ENCODE results near the gene TIAM2. TPM values are rescaled to one million over a fixed set of nuclear protein-coding genes. Genes with fewer than 3 reads are reported as not detected.
"Not testable (repeated sequence)": the region's sequence is repeated elsewhere in the genome, so short reads cannot be mapped to it uniquely, and the experiment has no call there.

TIAM2 gene
- total and polyA plus RNA-seq, 12 donors, result 4.3 to 22.5 (median 11.8) TPM

- WGBS, 2 donors, result 69 to 73% methylated on average over 5 of the region's 5 CpGs
- no peaks in the 10 kb centered on the region for H3K27me3 ChIP-seq
- H3K4me1 ChIP-seq, result peaks cover 0 to 11% (median 4%) of the 10 kb centered on the region in 9 donors
- ATAC-seq (no peak), DNase-seq (no peak)
- intact Hi-C loops (cut with DNase I), result no loop called here
- TF ChIP-seq CTCF (IDR thresholded peaks at IDR 0.05), result no peak
- H3K4me3 ChIP-seq, result no peak overlapping the region
- H3K36me3 ChIP-seq, result no peaks in the 10 kb centered on the region
- H3K27ac ChIP-seq, result no peak overlapping the region
- no peaks in the 10 kb centered on the region for H3K9me3 ChIP-seq
Observed at GRCh38 chr6:155117785-155118184, 122.7 kb downstream of the TIAM2 start.

- 96% methylated on average over 5 of the region's 5 CpGs for WGBS, 2 donors
- H3K27me3 ChIP-seq; intact Hi-C loops (cut with DNase I); H3K36me3 ChIP-seq; DNase-seq; H3K27ac ChIP-seq; H3K9me3 ChIP-seq; H3K4me3 ChIP-seq; ATAC-seq: not testable (repeated sequence)
- peaks cover 0 to 11% (median 4%) of the 10 kb centered on the region in 9 donors for H3K4me1 ChIP-seq
Observed at GRCh38 chr6:155119201-155119600, 124.1 kb downstream of the TIAM2 start.

GRCh38 chr6:155120034-155120433, 124.9 kb downstream of the TIAM2 start:
- H3K9me3 ChIP-seq, result no peaks in the 10 kb centered on the region
- H3K4me3 ChIP-seq, result no peak overlapping the region
- no peak overlapping the region for H3K27ac ChIP-seq
- no peaks in the 10 kb centered on the region for H3K36me3 ChIP-seq
- ATAC-seq, result no peak
- DNase-seq, result no peak
- H3K27me3 ChIP-seq, result no peaks in the 10 kb centered on the region
- intact Hi-C loops (cut with DNase I), result no loop called here
- peaks cover 0 to 11% (median 4%) of the 10 kb centered on the region in 9 donors for H3K4me1 ChIP-seq
- no peak for TF ChIP-seq CTCF (IDR thresholded peaks at IDR 0.05)
- 78 to 87% methylated on average over 6 of the region's 6 CpGs for WGBS, 2 donors

GRCh38 chr6:155121294-155121693, 126.2 kb downstream of the TIAM2 start:
- H3K36me3 ChIP-seq, result no peaks in the 10 kb centered on the region
- peaks cover 0 to 11% (median 4%) of the 10 kb centered on the region in 9 donors for H3K4me1 ChIP-seq
- no peak for TF ChIP-seq CTCF (IDR thresholded peaks at IDR 0.05)
- H3K9me3 ChIP-seq, result no peaks in the 10 kb centered on the region
- H3K4me3 ChIP-seq, result peak overlapping the region in 6 of 10 donors; percentile 12 to 39 (median 34)
- intact Hi-C loops (cut with DNase I), result no loop called here
- no peak for DNase-seq
- no peaks in the 10 kb centered on the region for H3K27me3 ChIP-seq
- WGBS, 2 donors, result 31 to 39% methylated on average over 4 of the region's 4 CpGs
- ATAC-seq, result peak in 1 of 8 donors; percentile 18
- H3K27ac ChIP-seq, result no peak overlapping the region

- DNase-seq, result no peak
Observed at GRCh38 chr6:155121699-155122098, 126.6 kb downstream of the TIAM2 start.

More at GRCh38 chr6:155121699-155122098, 126.6 kb downstream of the TIAM2 start:
- intact Hi-C loops (cut with DNase I), result no loop called here
- Histone ChIP-seq H3K4me1 (peaks cover 0 to 11% (median 4%) of the 10 kb centered on the region in 9 donors), H3K27me3 (no peaks in the 10 kb centered on the region), H3K9me3 (no peaks in the 10 kb centered on the region), H3K4me3 (peak overlapping the region in 6 of 10 donors; percentile 12 to 39 (median 34)), H3K36me3 (no peaks in the 10 kb centered on the region), H3K27ac (no peak overlapping the region)
- peak in 5 of 8 donors; percentile 44 to 69 (median 56) for ATAC-seq
- TF ChIP-seq CTCF (IDR thresholded peaks at IDR 0.05), result no peak
- 20 to 27% methylated on average over 11 of the region's 11 CpGs for WGBS, 2 donors
